ENCODE data around the gene SH3D19.

DNA sequence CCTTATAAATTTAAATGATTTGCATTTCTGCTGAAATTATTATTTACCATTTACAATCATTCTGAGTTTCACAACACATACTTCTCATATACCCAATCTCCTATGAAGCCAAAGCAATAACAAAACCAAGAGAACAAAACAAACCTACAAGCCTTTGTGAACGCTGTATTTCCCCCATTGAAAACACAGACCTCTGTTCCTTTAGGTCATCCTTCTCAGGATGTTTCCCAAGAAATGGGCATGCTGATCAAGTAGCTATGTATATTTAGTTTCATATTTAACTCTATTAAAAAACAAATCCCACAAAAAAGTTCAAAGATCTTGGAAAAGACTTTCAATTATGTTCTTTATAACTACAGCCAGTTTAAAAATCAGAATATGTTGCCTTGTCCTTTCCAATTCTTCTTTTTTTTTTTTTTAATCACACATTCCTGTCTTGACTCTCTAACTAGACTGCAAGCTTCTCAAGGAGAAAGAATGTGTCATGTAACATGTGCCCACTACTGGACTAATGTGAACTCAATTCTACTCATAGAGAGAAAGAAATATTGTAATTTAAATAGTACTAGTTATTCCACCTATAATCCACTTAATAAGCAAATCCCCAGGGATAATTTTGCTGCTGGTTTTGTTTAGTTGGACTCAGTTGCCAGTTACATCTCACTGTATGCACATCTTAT, 132.7 kb downstream of the SH3D19 start:
- TF ChIP-seq BHLHE40 (IDR thresholded peaks at IDR 0.05; ENCODE audit: low read depth, low read length): no peak
- TF ChIP-seq, protein P1, sequence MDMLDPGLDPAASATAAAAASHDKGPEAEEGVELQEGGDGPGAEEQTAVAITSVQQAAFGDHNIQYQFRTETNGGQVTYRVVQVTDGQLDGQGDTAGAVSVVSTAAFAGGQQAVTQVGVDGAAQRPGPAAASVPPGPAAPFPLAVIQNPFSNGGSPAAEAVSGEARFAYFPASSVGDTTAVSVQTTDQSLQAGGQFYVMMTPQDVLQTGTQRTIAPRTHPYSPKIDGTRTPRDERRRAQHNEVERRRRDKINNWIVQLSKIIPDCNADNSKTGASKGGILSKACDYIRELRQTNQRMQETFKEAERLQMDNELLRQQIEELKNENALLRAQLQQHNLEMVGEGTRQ (IDR thresholded peaks at IDR 0.05; ENCODE audit: low read depth, low read length): no peak
- no peak for TF ChIP-seq CTCF (conservative IDR thresholded peaks at IDR 0.05; ENCODE audit: low read depth, low read length)
- no peak for TF ChIP-seq POLR2A (IDR thresholded peaks at IDR 0.05; ENCODE audit: low read depth, low read length)
- no peak for TF ChIP-seq SMC3 (IDR thresholded peaks at IDR 0.05; ENCODE audit: low read depth, low read length)
- TF ChIP-seq RAD21 (IDR thresholded peaks at IDR 0.05; ENCODE audit: low read length): no peak
- no peak for TF ChIP-seq MAFK (IDR thresholded peaks at IDR 0.05; ENCODE audit: low read depth, low read length)
